Skeletal muscle cell (primary cell): ENCODE data around the gene SMIM20.

Experiments used
- DNase-seq: peaks from one replicate; pipeline ENCODE4 v3.0.0-alpha.2; 2010; ENCODE audit warnings: low read depth
- H3K4me3 ChIP-seq: 2 replicates; pipeline ENCODE4 v1.5.1; 2011; ENCODE audit warnings: low read depth, mild to moderate bottlenecking, control low read depth, low read length, moderate library complexity

Gene SMIM20

DNA sequence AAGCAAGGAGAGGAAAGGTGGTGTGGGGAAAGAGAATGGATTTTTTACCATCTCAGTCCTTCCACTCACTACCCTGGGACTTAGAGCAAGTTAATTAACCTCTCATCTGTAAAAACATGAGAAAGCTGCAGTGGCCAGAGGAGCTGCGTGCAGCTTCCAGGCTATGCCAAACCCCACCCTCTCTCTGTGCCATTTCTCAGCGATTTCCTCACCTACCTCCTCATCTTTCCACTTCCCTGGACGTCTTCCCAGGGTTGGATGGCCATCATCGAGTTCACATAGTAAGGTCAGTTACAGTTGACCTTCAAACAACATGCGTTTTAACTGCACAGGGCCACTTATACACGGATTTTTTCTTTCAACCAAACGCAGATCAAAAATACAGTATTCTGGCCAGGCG, 64.3 kb downstream of the SMIM20 start:
- no peak for DNase-seq
- no peak overlapping the region for H3K4me3 ChIP-seq
